Measurements from ENCODE around the gene HIBCH. TPM values are rescaled to one million over a fixed set of nuclear protein-coding genes. Genes with fewer than 3 reads are reported as not detected.

HIBCH gene
- total and polyA plus RNA-seq, 10 donors: 12.0 to 38.7 (median 25.5) TPM

DNA sequence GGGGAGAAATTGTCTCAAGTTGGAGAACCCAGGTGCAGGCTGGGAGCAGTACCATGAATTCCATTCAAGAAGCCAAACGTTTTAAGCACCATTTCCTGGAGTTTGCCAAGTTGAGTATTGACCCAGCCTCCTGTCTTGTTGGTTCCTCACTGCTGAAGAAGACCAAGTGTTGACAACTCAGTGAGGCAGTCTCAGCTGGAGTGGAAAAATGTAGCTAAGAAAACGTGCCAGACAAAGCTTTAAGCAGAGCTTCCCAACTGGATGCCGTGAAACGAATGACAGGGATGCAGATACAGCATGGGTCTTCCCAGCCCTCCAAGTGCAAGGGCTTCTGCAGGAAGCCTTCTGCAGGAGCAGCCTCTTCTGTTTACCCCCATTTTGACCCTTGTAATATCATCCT is 23.0 kb upstream of the HIBCH start:
- intact Hi-C loops (cut with DNase I; ENCODE audit: low total_unique reads): no loop called here
- Histone ChIP-seq H3K27me3 (replicated peaks in 1 of 7) (no peaks in the 10 kb centered on the region), H3K36me3 (no peaks in the 10 kb centered on the region), H3K4me1 (peaks cover 0 to 42% (median 24%) of the 10 kb centered on the region in 6 donors), H3K9me3 (no peaks in the 10 kb centered on the region), H3K4me3 (no peak overlapping the region), H3K27ac (peak overlapping the region in 7 of 8 donors; percentile 91 to 96 (median 94))
- DNase-seq: no peak
- 54 to 65% (median 61%) methylated on average over 4 of the region's 4 CpGs for WGBS, 5 donors
- TF ChIP-seq, protein P1, sequence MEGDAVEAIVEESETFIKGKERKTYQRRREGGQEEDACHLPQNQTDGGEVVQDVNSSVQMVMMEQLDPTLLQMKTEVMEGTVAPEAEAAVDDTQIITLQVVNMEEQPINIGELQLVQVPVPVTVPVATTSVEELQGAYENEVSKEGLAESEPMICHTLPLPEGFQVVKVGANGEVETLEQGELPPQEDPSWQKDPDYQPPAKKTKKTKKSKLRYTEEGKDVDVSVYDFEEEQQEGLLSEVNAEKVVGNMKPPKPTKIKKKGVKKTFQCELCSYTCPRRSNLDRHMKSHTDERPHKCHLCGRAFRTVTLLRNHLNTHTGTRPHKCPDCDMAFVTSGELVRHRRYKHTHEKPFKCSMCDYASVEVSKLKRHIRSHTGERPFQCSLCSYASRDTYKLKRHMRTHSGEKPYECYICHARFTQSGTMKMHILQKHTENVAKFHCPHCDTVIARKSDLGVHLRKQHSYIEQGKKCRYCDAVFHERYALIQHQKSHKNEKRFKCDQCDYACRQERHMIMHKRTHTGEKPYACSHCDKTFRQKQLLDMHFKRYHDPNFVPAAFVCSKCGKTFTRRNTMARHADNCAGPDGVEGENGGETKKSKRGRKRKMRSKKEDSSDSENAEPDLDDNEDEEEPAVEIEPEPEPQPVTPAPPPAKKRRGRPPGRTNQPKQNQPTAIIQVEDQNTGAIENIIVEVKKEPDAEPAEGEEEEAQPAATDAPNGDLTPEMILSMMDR (IDR thresholded peaks at IDR 0.05 in 8 of 11, conservative IDR thresholded peaks at IDR 0.05 in 3 of 11): no peak
- TF ChIP-seq POLR2AphosphoS5 (IDR thresholded peaks at IDR 0.05) (no peak), POLR2A (IDR thresholded peaks at IDR 0.05) (no peak)

DNA sequence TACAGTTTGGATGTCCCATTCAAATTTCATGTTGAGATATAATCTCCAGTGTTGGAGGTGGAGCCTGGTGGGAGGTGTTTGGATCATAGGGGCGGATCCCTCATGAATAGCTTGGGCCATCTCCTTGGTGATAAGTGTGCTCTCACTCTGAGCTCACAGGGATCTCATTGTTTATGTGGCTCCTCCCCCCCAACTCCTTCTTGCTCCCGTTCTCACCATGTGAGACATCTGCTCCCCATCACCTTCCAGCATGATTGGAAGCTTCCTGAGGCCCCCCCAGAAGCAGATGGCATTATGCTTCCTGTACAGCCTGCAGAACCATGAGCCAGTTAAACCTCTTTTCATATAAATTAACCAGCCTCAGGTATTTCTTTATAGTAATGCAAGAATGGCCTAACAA is 20.7 kb upstream of the HIBCH start:
- no peak for DNase-seq
- TF ChIP-seq POLR2AphosphoS5 (IDR thresholded peaks at IDR 0.05): no peak
- TF ChIP-seq POLR2A (IDR thresholded peaks at IDR 0.05): no peak
- TF ChIP-seq, protein P1 (IDR thresholded peaks at IDR 0.05 in 8 of 11, conservative IDR thresholded peaks at IDR 0.05 in 3 of 11): no peak
- intact Hi-C loops (cut with DNase I; ENCODE audit: low total_unique reads): no loop called here
- no peaks in the 10 kb centered on the region for H3K9me3 ChIP-seq
- H3K36me3 ChIP-seq: no peaks in the 10 kb centered on the region
- 48 to 93% (median 74%) methylated on average over 2 of the region's 2 CpGs for WGBS, 5 donors
- peaks cover 0 to 31% (median 18%) of the 10 kb centered on the region in 6 donors for H3K4me1 ChIP-seq
- no peak overlapping the region for H3K27ac ChIP-seq
- no peak overlapping the region for H3K4me3 ChIP-seq
- H3K27me3 ChIP-seq (replicated peaks in 1 of 7): no peaks in the 10 kb centered on the region

DNA sequence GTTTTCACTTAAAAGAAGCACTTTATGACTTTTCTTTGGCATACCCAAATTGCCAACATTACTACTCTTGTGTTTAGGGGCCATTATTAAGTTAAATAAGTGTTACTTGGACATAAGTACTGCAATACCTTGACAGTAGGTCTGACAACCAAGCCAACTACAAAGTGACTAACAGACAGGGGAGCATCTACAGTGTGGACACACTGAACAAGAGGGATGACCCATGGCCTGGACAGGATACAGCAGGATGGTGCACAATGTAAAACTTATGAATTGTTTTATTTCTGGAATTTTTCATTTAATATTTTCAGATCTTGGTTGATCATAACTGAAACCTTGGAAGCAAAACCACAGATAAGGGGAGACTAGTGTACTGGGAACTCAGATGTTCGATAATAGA is 19.8 kb upstream of the HIBCH start:
- no peaks in the 10 kb centered on the region for H3K9me3 ChIP-seq
- TF ChIP-seq POLR2A (IDR thresholded peaks at IDR 0.05) (no peak), POLR2AphosphoS5 (IDR thresholded peaks at IDR 0.05) (no peak)
- TF ChIP-seq, protein P1 (IDR thresholded peaks at IDR 0.05 in 8 of 11, conservative IDR thresholded peaks at IDR 0.05 in 3 of 11): no peak
- no peak overlapping the region for H3K4me3 ChIP-seq
- H3K4me1 ChIP-seq: peaks cover 0 to 21% (median 9%) of the 10 kb centered on the region in 6 donors
- no peaks in the 10 kb centered on the region for H3K27me3 ChIP-seq (replicated peaks in 1 of 7)
- intact Hi-C loops (cut with DNase I; ENCODE audit: low total_unique reads): no loop called here
- WGBS, 5 donors: 76 to 94% (median 88%) methylated on average over 1 of the region's 1 CpG
- no peak for DNase-seq
- no peak overlapping the region for H3K27ac ChIP-seq
- no peaks in the 10 kb centered on the region for H3K36me3 ChIP-seq

DNA sequence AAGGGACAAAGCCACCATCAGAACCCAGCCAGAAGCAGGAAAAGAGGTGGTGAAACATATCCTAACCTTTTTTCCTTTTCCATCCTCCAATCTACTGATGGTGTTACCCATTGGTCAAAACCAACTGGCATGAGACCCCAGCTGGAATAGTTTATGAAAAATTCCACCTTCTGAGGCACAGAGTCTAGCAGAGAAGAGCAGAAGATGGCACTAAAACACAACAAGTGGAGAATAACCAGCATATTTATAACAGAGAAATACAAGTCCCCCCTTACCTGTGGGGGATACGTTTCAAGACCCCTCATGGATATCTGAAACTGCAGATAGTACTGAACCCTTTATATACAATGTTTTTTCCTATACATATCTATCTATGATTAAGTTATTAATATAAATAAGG is 18.8 kb upstream of the HIBCH start:
- H3K27ac ChIP-seq: no peak overlapping the region
- no peak overlapping the region for H3K4me3 ChIP-seq
- H3K27me3 ChIP-seq (replicated peaks in 1 of 7): no peaks in the 10 kb centered on the region
- peaks cover 0 to 13% (median 8%) of the 10 kb centered on the region in 6 donors for H3K4me1 ChIP-seq
- no peak for TF ChIP-seq POLR2AphosphoS5 (IDR thresholded peaks at IDR 0.05)
- TF ChIP-seq, protein P1 (IDR thresholded peaks at IDR 0.05 in 8 of 11, conservative IDR thresholded peaks at IDR 0.05 in 3 of 11): no peak
- no peak for TF ChIP-seq POLR2A (IDR thresholded peaks at IDR 0.05)
- no peaks in the 10 kb centered on the region for H3K36me3 ChIP-seq
- intact Hi-C loops (cut with DNase I; ENCODE audit: low total_unique reads): no loop called here
- WGBS, 5 donors: 76 to 88% (median 85%) methylated on average over 1 of the region's 1 CpG
- no peaks in the 10 kb centered on the region for H3K9me3 ChIP-seq
- no peak for DNase-seq
